SH-SY5Y (cell line): ENCODE results near the gene SPECC1L.

ENCODE experiments used
- GATA2 ChIP-seq: IDR thresholded peaks from 2 replicates; pipeline ENCODE4 v1.6.1; 2011; ENCODE audit warnings: mild to moderate bottlenecking, low read depth, low read length
- GATA3 ChIP-seq: IDR thresholded peaks from 2 replicates; pipeline ENCODE4 v1.6.1; 2011; ENCODE audit warnings: low read depth, mild to moderate bottlenecking, low read length, moderate library complexity

DNA sequence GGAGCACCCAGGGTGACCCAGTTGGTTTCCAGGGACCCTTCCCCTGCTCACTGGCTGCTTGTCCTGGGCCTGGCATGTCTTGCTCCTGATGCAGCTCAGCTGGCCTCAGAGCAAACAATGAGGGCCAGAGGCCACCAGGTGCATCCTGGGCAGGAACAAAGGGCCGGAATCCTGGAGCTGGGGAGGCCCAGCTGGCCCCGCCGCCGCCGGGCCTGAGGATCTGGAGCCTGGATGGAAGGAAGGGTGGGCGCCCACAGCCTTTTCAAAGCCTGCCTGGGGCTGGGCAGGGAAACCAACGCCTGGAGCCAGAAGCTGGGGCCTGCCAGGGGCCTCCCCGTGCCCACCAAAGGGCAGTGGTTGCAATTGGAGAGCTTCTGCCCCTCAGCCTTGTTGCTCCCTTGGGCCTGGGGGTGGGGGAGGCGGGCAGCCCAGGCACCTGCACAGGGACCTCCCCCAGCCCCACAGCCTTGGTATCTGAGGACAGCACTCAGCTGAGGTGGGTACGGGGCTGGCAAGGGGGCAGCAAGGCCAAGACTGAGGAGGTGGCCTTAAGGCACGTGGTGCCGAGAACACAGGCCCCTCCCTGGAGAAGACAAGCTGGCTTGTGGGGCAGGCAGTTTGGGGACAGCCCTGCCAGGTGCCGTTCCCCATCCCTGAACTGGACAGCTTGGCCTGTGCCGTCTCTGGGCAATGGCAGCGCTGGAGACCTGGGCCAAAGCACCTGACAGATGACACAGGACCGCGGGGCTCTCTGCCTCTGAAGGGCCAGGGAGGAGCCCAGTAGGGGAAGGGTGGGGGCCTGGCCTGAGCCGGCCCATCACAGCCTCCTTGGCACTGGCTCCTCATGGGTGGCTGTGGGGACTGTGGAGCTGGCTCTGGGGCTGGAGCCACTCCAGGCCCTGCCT lies 149.7 kb downstream of the SPECC1L start:
- TF ChIP-seq GATA2 (no peak), GATA3 (no peak)
